Measurements from ENCODE around the gene ING5.
"Not testable (repeated sequence)": the region's sequence is repeated elsewhere in the genome, so short reads cannot be mapped to it uniquely, and the experiment has no call there.

The ING5 gene

GRCh38 chr2:241701399-241702154 lies at the start of gene ING5:
Gene ING5 (plus strand): TSS chr2:241702039. CDS start chr2:241702066, 27 bp downstream.
- FAIRE-seq (peak; percentile 20), DNase-seq (ENCODE audit: low spot score) (peak; percentile 94)

GRCh38 chr2:241652142-241652541 lies 49.7 kb upstream of the ING5 start:
- FAIRE-seq (no peak), DNase-seq (ENCODE audit: low spot score) (no peak)

- DNase-seq (ENCODE audit: low spot score) (no peak), FAIRE-seq (no peak)
Observed at GRCh38 chr2:241652722-241653121, 49.1 kb upstream of the ING5 start.

GRCh38 chr2:241653210-241653750 lies 48.6 kb upstream of the ING5 start:
- FAIRE-seq (no peak), DNase-seq (ENCODE audit: low spot score) (no peak)

GRCh38 chr2:241654551-241654950 lies 47.3 kb upstream of the ING5 start:
- FAIRE-seq = no peak
- DNase-seq (ENCODE audit: low spot score) = no peak

GRCh38 chr2:241655516-241656189 lies 46.2 kb upstream of the ING5 start:
- no peak for FAIRE-seq

GRCh38 chr2:241656190-241656741 lies 45.6 kb upstream of the ING5 start:
- FAIRE-seq = no peak
- no peak for DNase-seq (ENCODE audit: low spot score)

More at GRCh38 chr2:241655516-241656189, 46.2 kb upstream of the ING5 start:
- no peak for DNase-seq (ENCODE audit: low spot score)

GRCh38 chr2:241657786-241658254 lies 44.0 kb upstream of the ING5 start:
- no peak for DNase-seq (ENCODE audit: low spot score)
- FAIRE-seq = no peak

- FAIRE-seq = no peak
- DNase-seq (ENCODE audit: low spot score) = no peak
Observed at GRCh38 chr2:241658296-241658695, 43.5 kb upstream of the ING5 start.

GRCh38 chr2:241659150-241659739 lies 42.6 kb upstream of the ING5 start:
- DNase-seq (ENCODE audit: low spot score) (peak; percentile 50), FAIRE-seq (no peak)

- no peak for FAIRE-seq
- no peak for DNase-seq (ENCODE audit: low spot score)
Observed at GRCh38 chr2:241660593-241661213, 41.1 kb upstream of the ING5 start.

GRCh38 chr2:241662731-241663130 lies 39.1 kb upstream of the ING5 start:
- FAIRE-seq; DNase-seq (ENCODE audit: low spot score): not testable (repeated sequence)

GRCh38 chr2:241665731-241666440 lies 36.0 kb upstream of the ING5 start:
- DNase-seq (ENCODE audit: low spot score) (no peak), FAIRE-seq (no peak)

GRCh38 chr2:241666627-241667400 lies 35.0 kb upstream of the ING5 start:
- FAIRE-seq = no peak
- no peak for DNase-seq (ENCODE audit: low spot score)

- DNase-seq (ENCODE audit: low spot score) = no peak
- no peak for FAIRE-seq
Observed at GRCh38 chr2:241668354-241668753, 33.5 kb upstream of the ING5 start.

GRCh38 chr2:241668839-241669238 lies 33.0 kb upstream of the ING5 start:
- DNase-seq (ENCODE audit: low spot score) (no peak), FAIRE-seq (no peak)

- FAIRE-seq (no peak), DNase-seq (ENCODE audit: low spot score) (no peak)
Observed at GRCh38 chr2:241670333-241671110, 31.3 kb upstream of the ING5 start.

- FAIRE-seq = no peak
- no peak for DNase-seq (ENCODE audit: low spot score)
Observed at GRCh38 chr2:241671457-241672240, 30.2 kb upstream of the ING5 start.

Measured in urothelium cell line (cell line).